GM23338 (cell line): ENCODE results near the gene HSPA9. TPM values are rescaled to one million over a fixed set of nuclear protein-coding genes. Genes with fewer than 3 reads are reported as not detected.

ENCODE experiments used
- ATAC-seq: fragments of 200-7000 bp; cut with Tn5 transposase; 3 replicates; pipeline ENCODE4 v1.9.1; 2020
- DNase-seq: peaks from one replicate; pipeline ENCODE4 v3.0.0-alpha.2; 2015; ENCODE audit warnings: low spot score
- H2AFZ ChIP-seq: fragments of 200-600 bp; sonication (generic); 2 replicates; pipeline ENCODE4 v1.8.0; 2016; ENCODE audit warnings: antibody characterized with exemption, mild to moderate bottlenecking, moderate library complexity
- H3F3A ChIP-seq: fragments of 200-600 bp; sonication (generic); replicated peaks from 2 replicates; pipeline ENCODE4 v1.8.0; 2017; ENCODE audit warnings: antibody characterized with exemption, mixed run types, low read depth
- H3K27ac ChIP-seq: fragments of 200-600 bp; sonication (generic); 2 replicates; pipeline ENCODE4 v1.6.1; 2016; ENCODE audit warnings: low read depth
- H3K27me3 ChIP-seq: fragments of 200-600 bp; sonication (generic); 2 replicates; pipeline ENCODE4 v1.8.0; 2016; ENCODE audit warnings: mild to moderate bottlenecking, mixed run types, moderate library complexity; ENCODE audit not compliant: insufficient read depth
- H3K36me3 ChIP-seq: fragments of 200-600 bp; sonication (generic); 2 replicates; pipeline ENCODE4 v1.8.0; 2016; ENCODE audit warnings: mild to moderate bottlenecking; ENCODE audit not compliant: insufficient read depth
- H3K4me1 ChIP-seq: fragments of 200-600 bp; sonication (generic); 2 replicates; pipeline ENCODE4 v1.8.0; 2016; ENCODE audit warnings: mild to moderate bottlenecking, moderate library complexity; ENCODE audit not compliant: insufficient read depth
- H3K4me2 ChIP-seq: fragments of 200-600 bp; sonication (generic); 2 replicates; pipeline ENCODE4 v1.7.1; 2017; ENCODE audit warnings: mixed run types
- H3K4me3 ChIP-seq: fragments of 200-600 bp; sonication (generic); 2 replicates; pipeline ENCODE4 v1.6.1; 2016; ENCODE audit warnings: mixed run types
- H3K79me2 ChIP-seq: fragments of 200-600 bp; sonication (generic); replicated peaks from 2 replicates; pipeline ENCODE4 v1.8.0; 2017; ENCODE audit warnings: mild to moderate bottlenecking; ENCODE audit not compliant: insufficient read depth
- H3K9me2 ChIP-seq: fragments of 200-600 bp; sonication (generic); 2 replicates; pipeline ENCODE4 v1.8.0; 2017; ENCODE audit not compliant: insufficient read depth
- H4K20me1 ChIP-seq: fragments of 200-600 bp; sonication (generic); replicated peaks from 2 replicates; pipeline ENCODE4 v1.8.0; 2017; ENCODE audit warnings: mild to moderate bottlenecking; ENCODE audit not compliant: insufficient read depth
- H3K27ac Mint-ChIP-seq: 2 replicates; pipeline ENCODE4 v1.8.0; 2020; ENCODE audit warnings: inconsistent platforms, mild to moderate bottlenecking, moderate library complexity, mixed read lengths
- H3K27me3 Mint-ChIP-seq: 3 replicates; pipeline ENCODE4 v1.8.0; 2022; ENCODE audit warnings: low read depth, mild to moderate bottlenecking, moderate library complexity, mixed read lengths, inconsistent platforms; ENCODE audit not compliant: insufficient read depth, poor library complexity
- H3K36me3 Mint-ChIP-seq: 3 replicates; pipeline ENCODE4 v1.8.0; 2021; ENCODE audit warnings: low read depth, mild to moderate bottlenecking, inconsistent platforms, moderate library complexity, mixed read lengths
- H3K4me1 Mint-ChIP-seq: 3 replicates; pipeline ENCODE4 v1.8.0; 2020; ENCODE audit warnings: mild to moderate bottlenecking, inconsistent platforms, mixed read lengths
- H3K4me3 Mint-ChIP-seq: 3 replicates; pipeline ENCODE4 v1.8.0; 2021; ENCODE audit warnings: moderate library complexity, mild to moderate bottlenecking, inconsistent platforms, mixed read lengths
- H3K9me3 Mint-ChIP-seq: 3 replicates; pipeline ENCODE4 v1.8.0; 2020; ENCODE audit warnings: moderate library complexity, mild to moderate bottlenecking, inconsistent platforms, mixed read lengths
- CREB1 ChIP-seq: fragments of 250-450 bp; sonication (Bioruptor Pico); IDR thresholded peaks from 2 replicates; pipeline ENCODE4 v1.5.0; 2020; ENCODE audit warnings: low read depth, mild to moderate bottlenecking, moderate library complexity
- JUNB ChIP-seq: IDR thresholded peaks from one replicate; pipeline ENCODE4 v1.6.1; 2016; ENCODE audit warnings: antibody characterized with exemption; ENCODE audit not compliant: unreplicated experiment
- polyA plus RNA-seq: library from polyadenylated mRNA; unstranded; fragments of >200 nt; fragmentation: Nextera tagmentation; extraction: Ambion mirVana; gene quantifications from 2 replicates; pipeline ENCODE4 v1.2.1, GENCODE V29; 2016
- total RNA-seq: library from RNA; depleted of rRNA; stranded (reverse); fragments of >200 nt; shearing (Covaris generic); gene quantifications from 2 replicates; pipeline ENCODE4 v1.2.3, GENCODE V29; 2014
- TF ChIP-seq, protein P1 (sequence below), 2 experiments: fragments of 200-600 bp in 1 of 2; sonication (generic) in 1 of 2; conservative IDR thresholded peaks; 2 replicates each; pipeline versions ENCODE4 v1.5.1 to v1.6.1; 2016 to 2017; ENCODE audit warnings: antibody characterized with exemption in 2 of 2, low read depth in 2 of 2, mild to moderate bottlenecking in 2 of 2, moderate library complexity in 1 of 2

The HSPA9 gene
- total and polyA plus RNA-seq, 2 experiments from 2014 or later: 302 to 751 TPM

GRCh38 chr5:138595180-138595795 lies 20.1 kb upstream of the HSPA9 start:
- Mint-ChIP-seq H3K27me3 (peaks cover 8% of the 10 kb centered on the region), H3K4me1 (peaks cover 17% of the 10 kb centered on the region), H3K27ac (no peak overlapping the region), H3K36me3 (no peaks in the 10 kb centered on the region), H3K4me3 (no peak overlapping the region), H3K9me3 (no peaks in the 10 kb centered on the region)
- H3K4me3 ChIP-seq: no peak overlapping the region
- DNase-seq (no peak), ATAC-seq (peak; percentile 81)
- H3K36me3 ChIP-seq: no peaks in the 10 kb centered on the region
- H4K20me1 ChIP-seq: no peaks in the 10 kb centered on the region
- H3K79me2 ChIP-seq: no peaks in the 10 kb centered on the region
- H3K27me3 ChIP-seq: no peaks in the 10 kb centered on the region
- no peak for TF ChIP-seq JUNB
- TF ChIP-seq, protein P1, sequence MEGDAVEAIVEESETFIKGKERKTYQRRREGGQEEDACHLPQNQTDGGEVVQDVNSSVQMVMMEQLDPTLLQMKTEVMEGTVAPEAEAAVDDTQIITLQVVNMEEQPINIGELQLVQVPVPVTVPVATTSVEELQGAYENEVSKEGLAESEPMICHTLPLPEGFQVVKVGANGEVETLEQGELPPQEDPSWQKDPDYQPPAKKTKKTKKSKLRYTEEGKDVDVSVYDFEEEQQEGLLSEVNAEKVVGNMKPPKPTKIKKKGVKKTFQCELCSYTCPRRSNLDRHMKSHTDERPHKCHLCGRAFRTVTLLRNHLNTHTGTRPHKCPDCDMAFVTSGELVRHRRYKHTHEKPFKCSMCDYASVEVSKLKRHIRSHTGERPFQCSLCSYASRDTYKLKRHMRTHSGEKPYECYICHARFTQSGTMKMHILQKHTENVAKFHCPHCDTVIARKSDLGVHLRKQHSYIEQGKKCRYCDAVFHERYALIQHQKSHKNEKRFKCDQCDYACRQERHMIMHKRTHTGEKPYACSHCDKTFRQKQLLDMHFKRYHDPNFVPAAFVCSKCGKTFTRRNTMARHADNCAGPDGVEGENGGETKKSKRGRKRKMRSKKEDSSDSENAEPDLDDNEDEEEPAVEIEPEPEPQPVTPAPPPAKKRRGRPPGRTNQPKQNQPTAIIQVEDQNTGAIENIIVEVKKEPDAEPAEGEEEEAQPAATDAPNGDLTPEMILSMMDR (conservative IDR thresholded peaks at IDR 0.05; ENCODE audit: low read depth in 2 of 2): peak in 1 of 2 experiments; percentile 68; a peak in 2 of 4 replicates
- H3K27ac ChIP-seq: no peak overlapping the region
- H3K4me1 ChIP-seq: no peaks in the 10 kb centered on the region; the same call in 1 of the 2 replicates
- no peaks in the 10 kb centered on the region for H3F3A ChIP-seq
- no peaks in the 10 kb centered on the region for H3K9me2 ChIP-seq
- H2AFZ ChIP-seq: no peak overlapping the region
- H3K4me2 ChIP-seq: no peak overlapping the region

DNA sequence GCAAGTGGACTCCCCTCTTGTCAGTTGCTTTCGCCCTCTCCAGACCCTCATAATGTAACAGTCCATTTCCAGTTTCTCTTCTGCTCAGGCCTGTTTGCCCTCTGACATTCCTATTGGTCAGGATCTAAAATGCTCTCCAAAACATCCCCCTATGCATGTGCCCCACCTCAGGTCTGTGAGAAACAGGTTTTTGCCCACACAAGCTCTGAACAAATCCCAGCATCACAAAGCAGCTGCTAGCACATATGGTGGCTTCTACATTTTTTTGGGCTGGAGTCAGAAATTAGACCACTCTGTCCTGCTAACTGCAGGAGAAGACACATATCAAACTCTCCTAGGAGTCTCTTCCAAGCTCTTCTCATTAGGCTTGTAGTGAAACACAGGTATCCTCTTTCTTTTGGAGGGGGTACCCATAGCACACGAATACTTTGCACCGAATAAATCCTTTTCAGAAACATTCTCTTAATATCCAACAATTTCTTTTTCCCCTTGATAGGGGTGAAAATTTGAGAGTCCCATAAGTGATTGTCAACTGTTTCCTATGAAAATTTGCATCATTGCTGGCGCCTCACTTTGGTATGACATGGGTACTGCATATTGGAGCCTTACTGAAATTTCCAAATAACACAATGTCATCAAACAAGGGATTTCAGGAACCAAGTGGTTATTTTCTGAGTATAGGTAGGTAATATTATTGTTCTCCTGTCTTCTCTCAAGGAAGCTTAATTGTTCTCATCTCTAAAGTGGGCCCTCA lies 19.3 kb upstream of the HSPA9 start:
- no peaks in the 10 kb centered on the region; the same call in 1 of the 2 replicates for H3K4me1 ChIP-seq
- no peak overlapping the region for H3K4me3 Mint-ChIP-seq
- H3K27ac Mint-ChIP-seq: no peak overlapping the region
- no peaks in the 10 kb centered on the region for H3K36me3 Mint-ChIP-seq
- H3K27me3 ChIP-seq: no peaks in the 10 kb centered on the region
- H3K36me3 ChIP-seq: no peaks in the 10 kb centered on the region
- no peaks in the 10 kb centered on the region for H4K20me1 ChIP-seq
- H3K9me2 ChIP-seq: no peaks in the 10 kb centered on the region
- DNase-seq (peak; percentile 39), ATAC-seq (peak; percentile 26; the same call in 2 of the 3 replicates)
- no peak overlapping the region for H3K4me3 ChIP-seq
- H3K79me2 ChIP-seq: no peaks in the 10 kb centered on the region
- no peaks in the 10 kb centered on the region for H3F3A ChIP-seq
- no peak overlapping the region for H2AFZ ChIP-seq
- no peak overlapping the region for H3K4me2 ChIP-seq
- TF ChIP-seq, protein P1 (conservative IDR thresholded peaks at IDR 0.05; ENCODE audit: low read depth in 2 of 2): peak; percentile 49 to 70
- no peak for TF ChIP-seq CREB1 (CRISPR knock-in tag)
- peaks cover 17% of the 10 kb centered on the region for H3K4me1 Mint-ChIP-seq
- H3K27me3 Mint-ChIP-seq: peaks cover 8% of the 10 kb centered on the region
- H3K27ac ChIP-seq: no peak overlapping the region
- H3K9me3 Mint-ChIP-seq: no peaks in the 10 kb centered on the region
